SK-N-SH (cell line): Measurements from ENCODE around the gene MRPL21.

ENCODE experiments used
- CTCF ChIP-seq: fragments of 200-600 bp; sonication (generic); IDR thresholded peaks from 2 replicates; pipeline ENCODE4 v1.6.1; 2017; ENCODE audit warnings: antibody characterized with exemption, mild to moderate bottlenecking, moderate library complexity
- ELF1 ChIP-seq: IDR thresholded peaks from 2 replicates; pipeline ENCODE4 v1.4.0; 2012
- EP300 ChIP-seq, 2 experiments: IDR thresholded peaks; 2 replicates each; pipeline versions ENCODE4 v1.4.0 to v1.6.1; 2012; ENCODE audit warnings: borderline replicate concordance in 1 of 2, low read depth in 1 of 2, low read length in 1 of 2
- FOSL2 ChIP-seq: IDR thresholded peaks from 2 replicates; pipeline ENCODE4 v1.4.0; 2012; ENCODE audit warnings: low read depth, mild to moderate bottlenecking, moderate library complexity, borderline replicate concordance
- JUND ChIP-seq: IDR thresholded peaks from 2 replicates; pipeline ENCODE4 v1.4.0; 2012
- RAD21 ChIP-seq: IDR thresholded peaks from 2 replicates; pipeline ENCODE4 v1.6.1; 2012; ENCODE audit warnings: mild to moderate bottlenecking, low read length
- RXRA ChIP-seq: IDR thresholded peaks from 2 replicates; pipeline ENCODE4 v1.4.0; 2012; ENCODE audit warnings: low read depth, mild to moderate bottlenecking, borderline replicate concordance
- SMC3 ChIP-seq: IDR thresholded peaks from 2 replicates; pipeline ENCODE4 v1.6.1; 2012; ENCODE audit warnings: low read depth, low read length, improper control_type of control experiment
- ZBTB33 ChIP-seq: IDR thresholded peaks from 2 replicates; pipeline ENCODE4 v1.4.0; 2012; ENCODE audit warnings: low read depth, borderline replicate concordance

- no peak for TF ChIP-seq FOSL2
- no peak for TF ChIP-seq RXRA
- TF ChIP-seq RAD21 = no peak
- no peak for TF ChIP-seq EP300 (IDR thresholded peaks at IDR 0.05; ENCODE audit: borderline replicate concordance in 1 of 2, low read depth in 1 of 2, low read length in 1 of 2)
- TF ChIP-seq CTCF = no peak
- no peak for TF ChIP-seq JUND
- TF ChIP-seq ZBTB33 = no peak
- TF ChIP-seq SMC3 = no peak
- TF ChIP-seq ELF1 = no peak
Measured at GRCh38 chr11:68852628-68853027, 51.0 kb downstream of the MRPL21 start.
